Omental fat pad (tissue), 4 donors: Measurements from ENCODE around the gene EN2. TPM values are rescaled to one million over a fixed set of nuclear protein-coding genes. Genes with fewer than 3 reads are reported as not detected.

ENCODE experiments used
- ATAC-seq: fragments of 150-250 bp; one replicate; pipeline ENCODE4 v1.9.1; 2016; ENCODE audit warnings: mild to moderate bottlenecking, moderate library complexity; ENCODE audit not compliant: low FRiP score
- DNase-seq: peaks from one replicate; pipeline ENCODE4 v3.0.0-alpha.2; 2019; ENCODE audit warnings: low spot score
- total RNA-seq, 4 donors: library from RNA; depleted of rRNA; stranded (reverse); fragments of >200 nt; gene quantifications; one replicate each; pipeline ENCODE4 v1.1.0, GENCODE V29; 2016
- TF ChIP-seq, protein P1 (sequence below), 3 donors: fragments of 450-650 bp; IDR thresholded peaks; one replicate each; pipeline ENCODE4 v1.5.1; 2016 to 2017; ENCODE audit warnings: antibody characterized with exemption in 3 of 3, mild to moderate bottlenecking in 3 of 3, moderate library complexity in 2 of 3

EN2 gene
- total RNA-seq, 4 donors from 2014 or later: 0.09 to 0.12 TPM; not detected in 2

- ATAC-seq (no peak), DNase-seq (no peak)
- TF ChIP-seq, protein P1, sequence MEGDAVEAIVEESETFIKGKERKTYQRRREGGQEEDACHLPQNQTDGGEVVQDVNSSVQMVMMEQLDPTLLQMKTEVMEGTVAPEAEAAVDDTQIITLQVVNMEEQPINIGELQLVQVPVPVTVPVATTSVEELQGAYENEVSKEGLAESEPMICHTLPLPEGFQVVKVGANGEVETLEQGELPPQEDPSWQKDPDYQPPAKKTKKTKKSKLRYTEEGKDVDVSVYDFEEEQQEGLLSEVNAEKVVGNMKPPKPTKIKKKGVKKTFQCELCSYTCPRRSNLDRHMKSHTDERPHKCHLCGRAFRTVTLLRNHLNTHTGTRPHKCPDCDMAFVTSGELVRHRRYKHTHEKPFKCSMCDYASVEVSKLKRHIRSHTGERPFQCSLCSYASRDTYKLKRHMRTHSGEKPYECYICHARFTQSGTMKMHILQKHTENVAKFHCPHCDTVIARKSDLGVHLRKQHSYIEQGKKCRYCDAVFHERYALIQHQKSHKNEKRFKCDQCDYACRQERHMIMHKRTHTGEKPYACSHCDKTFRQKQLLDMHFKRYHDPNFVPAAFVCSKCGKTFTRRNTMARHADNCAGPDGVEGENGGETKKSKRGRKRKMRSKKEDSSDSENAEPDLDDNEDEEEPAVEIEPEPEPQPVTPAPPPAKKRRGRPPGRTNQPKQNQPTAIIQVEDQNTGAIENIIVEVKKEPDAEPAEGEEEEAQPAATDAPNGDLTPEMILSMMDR (IDR thresholded peaks at IDR 0.05): no peak
Measured at GRCh38 chr7:155450970-155451801, 6.7 kb upstream of the EN2 start.

DNA sequence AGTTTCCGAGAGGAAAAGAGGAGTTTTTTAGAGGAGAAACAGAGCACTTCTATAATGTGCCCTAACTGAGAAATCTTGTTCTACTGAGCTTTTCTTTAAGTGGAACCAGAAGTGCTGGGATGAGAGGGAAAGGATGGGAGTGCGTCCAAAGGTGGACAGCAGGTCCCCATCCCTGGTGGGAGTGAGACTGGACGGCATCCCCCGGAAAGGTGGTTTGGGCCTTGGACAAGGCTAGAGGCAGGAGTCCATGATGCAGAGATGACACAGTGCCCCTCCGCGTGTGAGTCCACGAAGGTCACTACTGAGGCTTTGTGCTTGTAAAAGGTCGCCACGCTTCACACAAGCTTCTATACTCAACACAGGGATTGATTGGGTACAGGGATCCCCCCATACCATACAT lies 6.1 kb upstream of the EN2 start:
- TF ChIP-seq, protein P1 (IDR thresholded peaks at IDR 0.05): no peak
- no peak for ATAC-seq
- no peak for DNase-seq

GRCh38 chr7:155452505-155453295 lies 5.2 kb upstream of the EN2 start:
- TF ChIP-seq, protein P1 (IDR thresholded peaks at IDR 0.05): no peak
- DNase-seq (no peak), ATAC-seq (no peak)

- no peak for DNase-seq
- TF ChIP-seq, protein P1 (IDR thresholded peaks at IDR 0.05): no peak
- no peak for ATAC-seq
Measured at GRCh38 chr7:155453296-155454182, 4.4 kb upstream of the EN2 start.

GRCh38 chr7:155454183-155455112 lies 3.5 kb upstream of the EN2 start:
- ATAC-seq (no peak), DNase-seq (no peak)
- TF ChIP-seq, protein P1 (IDR thresholded peaks at IDR 0.05): no peak
